Epidermal melanocyte (primary cell): ENCODE data around the gene MPHOSPH9.
"Not testable (repeated sequence)": the region's sequence is repeated elsewhere in the genome, so short reads cannot be mapped to it uniquely, and the experiment has no call there.

Experiments used
- DNase-seq: peaks from one replicate; pipeline ENCODE4 v3.0.0; 2011; ENCODE audit warnings: low spot score; ENCODE audit not compliant: insufficient read length

The MPHOSPH9 gene

DNA sequence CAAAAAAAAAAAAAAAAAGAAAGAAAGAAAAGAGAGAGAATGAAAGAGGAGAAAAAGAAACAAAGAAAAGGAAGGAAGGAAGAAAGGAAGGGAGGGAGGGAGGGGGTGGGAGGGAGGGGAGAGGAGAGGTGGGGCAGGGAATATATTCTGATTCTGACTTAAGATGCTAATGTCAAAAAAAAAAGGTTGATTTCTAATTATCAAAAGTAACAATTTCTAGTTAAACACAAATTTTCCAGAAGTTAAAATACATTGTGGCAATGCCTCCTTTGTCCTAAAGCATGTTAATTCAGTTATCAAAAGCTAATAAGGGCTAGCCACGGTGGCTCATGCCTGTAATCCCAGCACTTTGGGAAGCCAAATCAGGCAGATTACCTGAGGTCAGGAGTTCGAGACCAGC lies 7.5 kb downstream of the MPHOSPH9 start:
- no peak for DNase-seq

DNA sequence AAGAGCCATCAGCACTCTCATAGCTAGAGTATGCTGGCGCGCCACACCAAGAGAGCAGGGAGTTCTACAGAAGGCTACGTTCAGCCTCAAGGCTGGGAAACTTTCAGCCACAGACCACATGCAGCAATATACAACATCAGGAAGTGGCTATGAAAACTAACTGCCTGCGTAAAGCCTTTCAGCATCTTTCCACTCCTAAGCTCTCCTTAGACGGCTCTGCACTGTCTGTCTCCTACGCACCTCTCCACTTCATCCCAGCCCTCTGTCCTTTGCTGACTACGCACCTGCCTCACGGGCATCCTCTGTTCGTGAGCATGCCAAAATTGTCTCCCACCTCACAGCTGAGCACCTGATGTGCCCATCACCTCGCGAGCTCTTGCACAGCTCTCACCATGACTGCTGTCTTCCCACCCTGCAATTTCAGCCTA lies 9.7 kb downstream of the MPHOSPH9 start:
- DNase-seq = no peak

DNA sequence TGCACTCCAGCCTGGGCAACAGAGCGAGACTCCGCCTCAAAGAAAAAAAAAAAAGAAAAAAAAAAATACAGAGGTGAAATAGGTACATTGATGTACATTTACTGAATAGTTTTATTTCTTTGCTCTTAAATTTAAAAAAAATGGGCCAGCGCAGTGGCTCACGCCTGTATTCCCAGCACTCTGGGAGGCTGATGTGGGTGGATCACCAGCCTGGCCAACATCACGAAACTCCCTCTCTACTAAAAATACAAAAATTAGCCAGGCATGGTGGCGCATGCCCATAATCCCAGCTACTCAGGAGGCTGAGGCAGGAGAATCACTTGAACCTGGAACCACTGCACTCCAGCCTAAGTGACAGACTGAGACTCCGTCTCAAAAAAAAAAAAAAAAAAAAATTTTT lies 25.1 kb downstream of the MPHOSPH9 start:
- DNase-seq = not testable (repeated sequence)

- not testable (repeated sequence) for DNase-seq
Measured at GRCh38 chr12:123206794-123207193, 26.1 kb downstream of the MPHOSPH9 start.

DNA sequence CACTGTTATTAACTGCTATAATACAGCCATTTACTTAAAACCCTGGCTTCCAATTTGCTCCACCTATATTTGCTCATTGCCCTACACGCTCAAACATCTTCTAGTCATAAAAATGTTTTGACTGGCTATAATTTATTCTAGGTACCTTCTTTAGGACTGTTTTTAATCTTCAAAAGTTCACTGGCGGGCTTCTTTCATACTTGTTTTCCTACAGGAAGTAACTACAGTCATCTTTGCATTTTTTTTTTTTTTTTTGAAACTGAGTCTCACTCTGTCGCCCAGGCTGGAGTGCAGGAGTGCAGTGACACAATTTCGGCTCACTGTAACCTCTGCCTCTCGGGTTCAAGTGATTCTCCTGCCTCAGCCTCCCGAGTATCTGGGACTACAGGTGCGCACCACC lies 32.5 kb downstream of the MPHOSPH9 start:
- no peak for DNase-seq

- DNase-seq = no peak
Measured at GRCh38 chr12:123199936-123200335, 33.0 kb downstream of the MPHOSPH9 start.

DNA sequence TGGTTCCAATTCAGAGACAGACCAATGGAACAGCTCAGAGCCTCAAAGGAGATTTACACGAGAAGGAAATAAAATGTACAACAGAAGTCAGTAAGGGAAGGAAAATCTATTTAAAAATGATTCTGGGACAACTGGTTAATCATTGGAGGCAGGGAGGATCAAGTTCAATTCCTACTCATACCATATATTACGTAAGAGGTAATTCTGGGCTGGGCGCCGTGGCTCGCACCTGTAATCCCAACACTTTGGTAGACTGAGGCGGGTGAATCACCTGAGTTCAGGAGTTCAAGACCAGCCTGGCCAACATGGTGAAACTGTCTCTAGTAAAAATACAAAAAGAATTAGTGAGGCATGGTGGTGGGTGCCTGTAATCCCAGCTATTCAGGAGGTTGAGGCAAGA lies 45.3 kb downstream of the MPHOSPH9 start:
- DNase-seq = no peak

GRCh38 chr12:123180171-123180570 lies 52.8 kb downstream of the MPHOSPH9 start:
- DNase-seq = no peak

GRCh38 chr12:123171967-123172366 lies 61.0 kb downstream of the MPHOSPH9 start:
- DNase-seq = no peak

DNA sequence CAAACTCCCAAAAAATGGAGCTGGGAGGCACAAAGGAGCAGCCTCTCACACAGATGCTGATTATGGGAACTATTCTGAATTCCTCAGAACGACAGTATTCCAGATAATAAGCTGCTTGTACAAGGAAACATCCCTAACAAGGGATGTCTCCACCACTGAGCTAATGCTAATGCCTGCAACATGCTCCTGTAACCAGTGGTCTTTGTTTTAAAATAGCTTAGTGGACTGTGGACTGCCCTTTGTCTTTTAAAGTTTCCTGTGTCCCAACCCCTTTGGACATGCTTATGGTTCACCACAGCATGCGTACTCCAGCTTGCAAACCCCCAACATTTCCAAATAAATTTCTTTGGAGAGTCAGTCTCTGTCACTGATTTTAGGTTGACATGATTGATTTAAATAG lies 65.6 kb downstream of the MPHOSPH9 start:
- DNase-seq = no peak

DNA sequence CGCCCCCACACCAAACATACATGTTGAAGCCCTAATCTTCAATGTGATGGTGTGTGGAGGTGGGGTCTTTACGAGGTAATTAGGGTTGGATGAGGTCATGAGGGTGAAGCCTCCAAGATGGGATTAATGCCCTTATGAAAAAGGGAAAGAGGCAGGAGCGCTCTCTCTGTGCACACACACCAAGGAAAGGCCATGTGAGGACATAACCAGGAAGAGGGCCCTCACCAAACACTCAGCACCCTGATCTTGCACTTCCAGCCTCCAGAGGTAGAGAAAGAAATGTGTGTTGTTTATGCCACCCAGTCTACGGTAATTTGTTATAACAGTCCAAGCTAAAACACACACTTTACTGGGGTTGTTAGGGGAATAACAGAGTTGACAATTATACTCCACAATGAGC lies 67.4 kb downstream of the MPHOSPH9 start:
- DNase-seq = no peak

DNA sequence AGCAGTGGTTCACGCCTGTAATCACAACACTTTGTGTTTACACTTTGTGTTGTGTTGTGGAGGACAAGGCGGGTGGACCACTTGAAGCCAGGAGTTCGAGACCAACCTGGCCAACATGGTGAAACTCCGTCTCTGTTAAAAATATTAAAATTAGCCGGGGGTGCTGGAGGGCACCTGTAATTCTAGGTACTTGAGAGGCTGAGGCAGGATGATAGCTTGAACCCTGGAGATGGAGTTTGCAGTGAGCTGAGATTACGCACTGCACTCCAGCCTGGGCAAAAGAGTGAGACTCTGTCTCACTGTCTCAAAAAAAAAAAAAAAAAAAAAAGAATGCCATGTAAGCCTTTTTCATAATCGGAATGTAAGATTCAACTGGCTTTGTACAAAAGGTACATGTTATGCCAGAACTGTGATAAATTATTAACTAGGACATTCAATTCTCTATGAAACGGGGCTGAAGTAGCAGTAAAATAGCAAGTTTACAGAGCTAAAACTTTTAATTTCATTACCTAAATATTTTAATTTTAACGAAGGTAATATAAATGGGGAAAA lies 68.2 kb downstream of the MPHOSPH9 start:
- DNase-seq = no peak

DNA sequence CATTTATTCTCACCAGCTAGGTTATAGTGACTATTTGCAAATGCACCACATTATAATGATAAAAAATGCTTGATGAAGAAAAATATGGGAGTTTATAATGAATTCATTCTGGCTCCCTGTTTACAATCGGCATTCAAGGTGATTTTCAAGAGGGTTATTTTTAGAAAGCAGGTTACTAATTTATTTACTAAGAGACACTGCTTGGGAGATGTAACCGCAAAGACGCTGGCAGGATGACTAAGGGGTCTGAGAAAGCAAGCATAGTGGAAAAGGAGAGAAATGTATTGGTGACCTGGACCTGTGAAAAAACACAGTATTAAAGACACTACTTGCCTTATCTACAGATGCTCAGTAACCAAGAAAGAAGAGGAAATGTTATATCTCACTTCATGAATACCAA lies 68.7 kb downstream of the MPHOSPH9 start:
- DNase-seq = no peak

GRCh38 chr12:123163227-123163626 lies 69.7 kb downstream of the MPHOSPH9 start:
- DNase-seq = no peak

GRCh38 chr12:123160801-123161487 lies 72.0 kb downstream of the MPHOSPH9 start:
- no peak for DNase-seq

GRCh38 chr12:123153906-123154305 lies 79.0 kb downstream of the MPHOSPH9 start:
- DNase-seq = no peak

DNA sequence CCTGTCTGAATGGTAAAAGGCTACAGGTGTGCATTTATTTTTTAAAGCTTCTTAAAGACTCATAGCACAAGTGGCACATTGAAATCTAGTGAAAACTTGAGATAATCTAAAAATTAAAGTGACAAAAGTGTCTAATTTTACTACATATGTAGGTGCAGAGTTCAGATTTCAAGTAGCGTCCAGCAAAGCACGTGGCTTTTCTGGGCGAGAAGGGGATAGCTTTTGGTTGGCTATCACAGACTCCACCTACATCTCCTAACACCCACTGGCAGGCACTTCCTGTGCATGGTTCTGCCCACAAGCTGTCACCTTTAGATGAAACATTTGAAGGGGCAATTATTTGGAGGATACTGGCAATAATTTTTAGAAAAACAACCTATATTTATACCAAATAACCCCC lies 80.1 kb downstream of the MPHOSPH9 start:
- DNase-seq = no peak

DNA sequence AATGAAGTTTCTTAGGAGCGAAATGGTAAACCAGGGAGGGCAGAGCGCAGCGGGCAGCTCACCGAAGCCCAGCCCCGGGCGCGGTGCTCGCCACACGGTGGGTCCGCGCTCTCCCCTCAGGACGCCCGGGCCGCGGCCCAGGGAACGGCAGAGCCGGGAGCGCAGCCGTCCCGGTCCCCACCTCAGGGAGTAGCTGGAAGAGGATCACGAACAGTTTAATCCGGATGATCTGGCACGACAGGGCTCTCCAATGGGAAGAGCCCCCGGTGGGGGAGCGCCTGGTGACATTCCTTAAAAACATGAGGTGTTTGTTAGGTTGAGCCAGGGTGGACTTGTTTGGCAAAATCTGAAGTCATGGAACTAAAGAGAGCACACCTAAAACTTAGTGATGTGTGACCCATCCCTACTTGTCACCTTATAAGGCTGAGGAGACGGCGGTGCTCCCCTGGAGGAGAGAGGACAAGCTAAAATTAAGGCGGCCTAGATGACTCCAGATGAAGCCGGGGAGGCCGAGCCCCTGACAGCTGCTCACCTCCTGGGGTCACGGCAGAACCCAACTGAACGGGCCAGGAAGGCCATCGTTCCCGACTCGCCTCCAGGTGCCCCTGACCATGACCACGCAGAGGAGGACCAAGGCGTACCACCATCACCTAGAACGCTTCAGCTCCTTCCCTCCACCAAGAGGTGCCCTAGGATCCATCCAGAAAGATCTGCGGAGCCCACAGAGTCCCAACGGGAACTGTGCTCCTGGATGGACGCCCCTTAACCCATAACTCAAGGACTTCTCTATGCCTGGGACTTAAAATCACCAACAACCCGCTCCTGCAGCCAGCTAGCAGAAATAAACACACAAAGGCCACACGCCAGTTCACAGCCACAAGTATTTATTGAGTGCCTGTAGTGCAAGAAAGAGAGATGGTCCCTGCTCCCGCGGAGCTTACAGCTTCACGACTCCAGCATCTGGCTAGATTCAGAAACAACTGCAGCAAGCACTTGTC lies 81.2 kb downstream of the MPHOSPH9 start:
- DNase-seq = no peak

DNA sequence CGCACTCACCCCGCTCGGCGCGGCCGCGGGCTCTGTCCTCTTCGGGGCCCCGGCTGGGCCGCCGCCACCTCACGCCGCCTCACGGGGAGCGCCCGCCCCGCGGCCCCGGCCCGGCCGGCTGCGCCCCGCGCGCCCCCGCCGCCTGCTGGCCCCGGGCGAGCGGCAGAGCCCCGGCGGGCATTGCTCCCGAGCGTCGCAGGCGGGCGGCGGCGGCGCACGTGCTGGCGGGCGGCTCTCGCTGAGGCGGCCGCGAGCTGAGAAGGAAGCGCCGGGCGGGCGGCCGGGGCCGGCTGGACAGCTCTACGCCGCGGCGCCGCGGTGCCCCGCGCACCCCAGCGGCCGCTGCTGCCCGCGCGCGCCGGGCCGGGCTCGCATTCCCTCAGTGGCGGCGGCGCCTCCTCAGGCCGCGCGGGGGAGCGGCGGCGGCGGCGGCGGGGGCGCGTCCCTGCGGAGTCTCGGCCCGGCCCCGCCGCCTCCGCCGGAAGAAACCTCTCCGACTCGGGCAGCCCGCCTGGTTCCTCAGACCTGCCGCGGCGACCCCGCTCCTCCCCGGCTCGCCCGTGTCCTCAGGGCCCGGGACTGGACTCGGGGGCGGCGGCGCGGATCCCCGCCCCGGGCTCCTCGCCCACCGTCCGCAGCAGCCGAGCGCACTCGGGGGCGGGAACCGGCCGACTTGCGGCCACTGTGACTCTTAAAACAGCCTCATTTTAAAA lies 82.0 kb downstream of the MPHOSPH9 start, which contains the start of gene PITPNM2:
Gene PITPNM2, minus strand, starts transcription at position 347 of the 713 bp plus-strand sequence. CDS start 116,500 bp downstream, outside the sequence.
- DNase-seq = no peak

GRCh38 chr12:123150275-123150743 lies 82.6 kb downstream of the MPHOSPH9 start:
- no peak for DNase-seq
